Endothelial cell (in vitro differentiated cells): ENCODE data around the gene RALGPS1. TPM values are rescaled to one million over a fixed set of nuclear protein-coding genes. Genes with fewer than 3 reads are reported as not detected.

Experiments
- DNase-seq: peaks from one replicate; pipeline ENCODE4 v3.0.0; 2021; ENCODE audit warnings: low spot score
- H3K27ac Mint-ChIP-seq: one replicate; pipeline ENCODE4 v1.8.0; 2021; ENCODE audit warnings: mixed read lengths, inconsistent platforms; ENCODE audit not compliant: unreplicated experiment
- H3K27me3 Mint-ChIP-seq: one replicate; pipeline ENCODE4 v1.8.0; 2021; ENCODE audit warnings: mild to moderate bottlenecking, moderate library complexity, mixed read lengths, inconsistent platforms; ENCODE audit not compliant: unreplicated experiment
- H3K36me3 Mint-ChIP-seq: one replicate; pipeline ENCODE4 v1.8.0; 2021; ENCODE audit warnings: mild to moderate bottlenecking, low read depth, mixed read lengths, inconsistent platforms; ENCODE audit not compliant: unreplicated experiment
- H3K4me1 Mint-ChIP-seq: one replicate; pipeline ENCODE4 v1.8.0; 2021; ENCODE audit warnings: mild to moderate bottlenecking, mixed read lengths, inconsistent platforms; ENCODE audit not compliant: unreplicated experiment
- H3K4me3 Mint-ChIP-seq: one replicate; pipeline ENCODE4 v1.8.0; 2021; ENCODE audit warnings: mild to moderate bottlenecking, mixed read lengths, inconsistent platforms; ENCODE audit not compliant: unreplicated experiment
- H3K9me3 Mint-ChIP-seq: one replicate; pipeline ENCODE4 v1.8.0; 2021; ENCODE audit warnings: mixed read lengths, inconsistent platforms; ENCODE audit not compliant: unreplicated experiment
- CTCF ChIP-seq: fragments of 200-600 bp; sonication (generic); IDR thresholded peaks from one replicate; pipeline ENCODE4 v1.5.0; 2021; ENCODE audit warnings: antibody characterized with exemption; ENCODE audit not compliant: unreplicated experiment
- total RNA-seq: library from RNA; stranded (reverse); fragmentation: NEBNext Ultra II Directional; extraction: Animal tissue kit (Norgen Biotek cat#: 25700); gene quantifications from one replicate; pipeline ENCODE4 v1.2.1, GENCODE V29; 2021; ENCODE audit not compliant: unreplicated experiment

RALGPS1 gene
- total RNA-seq, 1 donor from 2014 or later: 6.4 TPM

DNA sequence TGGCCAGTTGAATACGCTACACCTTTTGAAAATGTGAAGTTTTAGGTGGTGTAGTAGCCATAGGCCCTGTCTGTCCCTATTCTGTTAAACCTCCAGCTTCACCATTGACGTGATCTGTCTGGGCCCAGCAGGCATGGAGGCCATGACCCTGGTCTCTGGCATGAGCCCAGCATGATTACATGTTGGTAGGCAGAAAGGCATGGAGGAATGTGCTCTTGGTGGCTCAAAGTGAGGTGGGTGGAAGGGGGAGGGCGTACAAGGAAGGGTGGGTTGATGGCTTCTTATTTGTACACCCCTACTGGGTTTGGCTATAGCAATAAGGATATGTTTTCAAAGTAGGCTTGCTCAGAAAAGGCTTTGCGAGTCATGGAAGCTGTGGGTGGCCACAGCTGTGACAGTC lies 23.7 kb downstream of the RALGPS1 start:
- no peak overlapping the region for H3K4me3 Mint-ChIP-seq
- DNase-seq: no peak
- no peak overlapping the region for H3K27ac Mint-ChIP-seq
- H3K36me3 Mint-ChIP-seq: no peaks in the 10 kb centered on the region
- TF ChIP-seq CTCF: no peak
- H3K27me3 Mint-ChIP-seq: peaks cover 2% of the 10 kb centered on the region
- peaks cover 7% of the 10 kb centered on the region for H3K4me1 Mint-ChIP-seq
- H3K9me3 Mint-ChIP-seq: no peaks in the 10 kb centered on the region

- Mint-ChIP-seq H3K27ac (no peak overlapping the region), H3K4me1 (peaks cover 9% of the 10 kb centered on the region), H3K9me3 (no peaks in the 10 kb centered on the region), H3K4me3 (no peak overlapping the region), H3K27me3 (peaks cover 2% of the 10 kb centered on the region), H3K36me3 (no peaks in the 10 kb centered on the region)
- TF ChIP-seq CTCF: no peak
- no peak for DNase-seq
Observed at GRCh38 chr9:126939821-126940221, 25.2 kb downstream of the RALGPS1 start.

GRCh38 chr9:126942399-126942798 lies 27.8 kb downstream of the RALGPS1 start:
- Mint-ChIP-seq H3K9me3 (no peaks in the 10 kb centered on the region), H3K27me3 (peaks cover 2% of the 10 kb centered on the region), H3K36me3 (no peaks in the 10 kb centered on the region), H3K27ac (no peak overlapping the region), H3K4me3 (no peak overlapping the region), H3K4me1 (peaks cover 31% of the 10 kb centered on the region)
- TF ChIP-seq CTCF: no peak
- no peak for DNase-seq

DNA sequence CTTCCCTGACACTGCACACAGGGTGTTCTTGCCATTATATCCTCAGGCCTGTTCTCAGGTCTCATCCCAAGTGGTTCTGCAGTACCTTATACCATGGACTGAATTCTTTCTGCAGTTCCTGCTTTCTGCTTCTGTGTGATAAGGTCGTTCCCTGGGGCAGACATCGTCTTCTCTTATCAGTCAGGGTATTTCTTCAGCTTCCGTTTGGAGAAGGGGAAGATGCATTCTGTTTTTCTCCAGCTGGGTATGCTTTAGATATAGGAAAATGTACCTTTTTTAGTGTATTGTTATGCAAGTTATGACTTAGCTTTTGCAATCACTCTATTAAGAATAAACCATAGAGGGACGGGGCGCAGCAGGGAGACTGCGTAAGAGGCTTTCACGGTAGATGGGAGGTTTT lies 31.1 kb downstream of the RALGPS1 start:
- Mint-ChIP-seq H3K27ac (peak overlapping the region; percentile 83), H3K27me3 (no peaks in the 10 kb centered on the region), H3K4me1 (peaks cover 36% of the 10 kb centered on the region), H3K36me3 (no peaks in the 10 kb centered on the region), H3K4me3 (no peak overlapping the region), H3K9me3 (no peaks in the 10 kb centered on the region)
- DNase-seq: no peak
- no peak for TF ChIP-seq CTCF

- Mint-ChIP-seq H3K36me3 (no peaks in the 10 kb centered on the region), H3K4me1 (peaks cover 30% of the 10 kb centered on the region), H3K27me3 (no peaks in the 10 kb centered on the region), H3K9me3 (no peaks in the 10 kb centered on the region), H3K4me3 (no peak overlapping the region), H3K27ac (no peak overlapping the region)
- TF ChIP-seq CTCF: no peak
- no peak for DNase-seq
Observed at GRCh38 chr9:126947529-126947928, 32.9 kb downstream of the RALGPS1 start.
